Measurements from ENCODE around the gene RBM38. TPM values are rescaled to one million over a fixed set of nuclear protein-coding genes. Genes with fewer than 3 reads are reported as not detected.
A peak's percentile ranks its signal among the peaks of the same experiment; 100 is the strongest.

The RBM38 gene
- total RNA-seq, 4 donors from 2014 or later: 67.6 to 203 (median 139) TPM

DNA sequence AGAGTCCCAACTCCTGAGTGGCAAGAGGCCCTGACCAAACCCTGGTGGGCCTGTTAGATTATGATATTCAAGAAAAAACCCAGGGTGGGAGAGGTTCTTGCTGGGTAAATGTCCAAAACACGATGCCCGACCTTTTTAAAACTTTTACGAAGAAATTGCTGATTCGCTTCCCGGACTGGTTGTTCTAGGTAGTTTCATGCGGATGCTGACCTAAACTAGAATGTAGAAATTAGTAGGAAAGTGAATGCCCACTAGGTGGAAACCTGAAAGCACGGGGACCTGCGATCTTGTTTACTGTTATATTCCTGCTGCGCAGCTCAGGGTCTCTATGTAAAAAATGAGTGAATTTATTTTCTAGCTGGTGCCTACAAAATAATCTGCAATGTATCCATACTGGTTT lies 37.8 kb upstream of the RBM38 start:
- Histone ChIP-seq H3K9me3 (no peaks in the 10 kb centered on the region), H3K27ac (replicated peaks in 1 of 4) (no peak overlapping the region), H3K36me3 (peaks cover 0 to 29% (median 11%) of the 10 kb centered on the region in 4 donors), H3K27me3 (peaks cover 0 to 1% (median 0%) of the 10 kb centered on the region in 4 donors), H3K4me3 (no peak overlapping the region), H3K4me1 (peaks cover 9 to 25% (median 17%) of the 10 kb centered on the region in 4 donors)
- TF ChIP-seq, protein P1, sequence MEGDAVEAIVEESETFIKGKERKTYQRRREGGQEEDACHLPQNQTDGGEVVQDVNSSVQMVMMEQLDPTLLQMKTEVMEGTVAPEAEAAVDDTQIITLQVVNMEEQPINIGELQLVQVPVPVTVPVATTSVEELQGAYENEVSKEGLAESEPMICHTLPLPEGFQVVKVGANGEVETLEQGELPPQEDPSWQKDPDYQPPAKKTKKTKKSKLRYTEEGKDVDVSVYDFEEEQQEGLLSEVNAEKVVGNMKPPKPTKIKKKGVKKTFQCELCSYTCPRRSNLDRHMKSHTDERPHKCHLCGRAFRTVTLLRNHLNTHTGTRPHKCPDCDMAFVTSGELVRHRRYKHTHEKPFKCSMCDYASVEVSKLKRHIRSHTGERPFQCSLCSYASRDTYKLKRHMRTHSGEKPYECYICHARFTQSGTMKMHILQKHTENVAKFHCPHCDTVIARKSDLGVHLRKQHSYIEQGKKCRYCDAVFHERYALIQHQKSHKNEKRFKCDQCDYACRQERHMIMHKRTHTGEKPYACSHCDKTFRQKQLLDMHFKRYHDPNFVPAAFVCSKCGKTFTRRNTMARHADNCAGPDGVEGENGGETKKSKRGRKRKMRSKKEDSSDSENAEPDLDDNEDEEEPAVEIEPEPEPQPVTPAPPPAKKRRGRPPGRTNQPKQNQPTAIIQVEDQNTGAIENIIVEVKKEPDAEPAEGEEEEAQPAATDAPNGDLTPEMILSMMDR (IDR thresholded peaks at IDR 0.05): no peak
- TF ChIP-seq EP300 (IDR thresholded peaks at IDR 0.05) (no peak), POLR2A (IDR thresholded peaks at IDR 0.05; ENCODE audit: low read depth) (no peak), POLR2AphosphoS5 (IDR thresholded peaks at IDR 0.05) (no peak)
- intact Hi-C loops (cut with DNase I): no loop called here
- 90% methylated on average over 9 of the region's 9 CpGs for WGBS
- DNase-seq (ENCODE audit: extremely low spot score): no peak

DNA sequence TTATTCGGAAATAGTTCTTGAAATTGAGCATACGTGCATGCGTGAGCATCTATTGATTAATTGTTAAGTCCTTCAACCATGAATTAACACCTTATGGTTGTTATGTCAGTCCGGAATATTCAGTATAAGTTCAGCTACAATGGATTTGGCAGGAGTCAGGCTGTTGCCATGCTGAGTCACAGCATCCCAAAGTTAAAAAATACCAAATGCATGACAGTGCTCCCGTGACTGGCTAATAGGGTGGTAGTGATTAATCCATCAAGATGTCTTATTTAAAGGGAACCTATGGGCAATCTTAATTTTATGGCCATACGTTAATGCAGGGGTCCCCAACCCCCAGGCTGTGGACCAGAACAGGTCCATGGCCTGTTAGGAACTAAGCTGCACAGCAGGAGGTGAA lies 29.7 kb upstream of the RBM38 start:
- intact Hi-C loops (cut with DNase I): no loop called here
- Histone ChIP-seq H3K9me3 (no peaks in the 10 kb centered on the region), H3K27ac (replicated peaks in 1 of 4) (peak overlapping the region in 1 of 4 donors; percentile 2), H3K4me3 (no peak overlapping the region), H3K27me3 (no peaks in the 10 kb centered on the region), H3K36me3 (peaks cover 27 to 55% (median 39%) of the 10 kb centered on the region in 4 donors), H3K4me1 (peaks cover 0 to 9% (median 8%) of the 10 kb centered on the region in 4 donors)
- TF ChIP-seq POLR2AphosphoS5 (IDR thresholded peaks at IDR 0.05): peak in 1 of 2 donors; percentile 9
- no peak for TF ChIP-seq EP300 (IDR thresholded peaks at IDR 0.05)
- TF ChIP-seq POLR2A (IDR thresholded peaks at IDR 0.05; ENCODE audit: low read depth): no peak
- TF ChIP-seq, protein P1 (IDR thresholded peaks at IDR 0.05): no peak
- peak; percentile 42 for DNase-seq (ENCODE audit: extremely low spot score)
- 77% methylated on average over 5 of the region's 6 CpGs for WGBS

DNA sequence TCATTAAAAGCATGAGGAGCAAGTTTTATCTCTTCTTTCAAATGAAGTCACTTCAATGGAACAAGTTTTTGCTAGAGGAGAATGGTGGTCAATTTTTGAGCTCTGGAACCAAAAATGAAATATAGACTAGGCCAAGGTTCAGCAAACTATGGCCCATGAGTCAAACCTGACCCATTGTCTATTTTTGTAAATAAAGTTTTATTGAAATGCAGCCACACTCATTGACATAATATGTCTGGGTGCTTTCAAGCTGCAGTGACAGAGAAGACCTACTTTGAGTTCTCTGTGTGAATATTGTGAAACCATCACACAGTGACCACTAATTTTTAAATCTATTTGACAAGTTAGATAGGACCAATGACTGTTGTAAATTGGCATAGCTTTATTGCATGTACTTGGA lies 26.7 kb upstream of the RBM38 start:
- H3K4me3 ChIP-seq: no peak overlapping the region
- TF ChIP-seq POLR2A (IDR thresholded peaks at IDR 0.05; ENCODE audit: low read depth): no peak
- no peak for TF ChIP-seq POLR2AphosphoS5 (IDR thresholded peaks at IDR 0.05)
- TF ChIP-seq EP300 (IDR thresholded peaks at IDR 0.05): no peak
- TF ChIP-seq, protein P1 (IDR thresholded peaks at IDR 0.05): no peak
- intact Hi-C loops (cut with DNase I): no loop called here
- H3K4me1 ChIP-seq: peaks cover 0 to 9% (median 8%) of the 10 kb centered on the region in 4 donors
- peaks cover 55 to 84% (median 67%) of the 10 kb centered on the region in 4 donors for H3K36me3 ChIP-seq
- H3K9me3 ChIP-seq: no peaks in the 10 kb centered on the region
- no peak for DNase-seq (ENCODE audit: extremely low spot score)
- H3K27ac ChIP-seq (replicated peaks in 1 of 4): no peak overlapping the region
- no peaks in the 10 kb centered on the region for H3K27me3 ChIP-seq

DNA sequence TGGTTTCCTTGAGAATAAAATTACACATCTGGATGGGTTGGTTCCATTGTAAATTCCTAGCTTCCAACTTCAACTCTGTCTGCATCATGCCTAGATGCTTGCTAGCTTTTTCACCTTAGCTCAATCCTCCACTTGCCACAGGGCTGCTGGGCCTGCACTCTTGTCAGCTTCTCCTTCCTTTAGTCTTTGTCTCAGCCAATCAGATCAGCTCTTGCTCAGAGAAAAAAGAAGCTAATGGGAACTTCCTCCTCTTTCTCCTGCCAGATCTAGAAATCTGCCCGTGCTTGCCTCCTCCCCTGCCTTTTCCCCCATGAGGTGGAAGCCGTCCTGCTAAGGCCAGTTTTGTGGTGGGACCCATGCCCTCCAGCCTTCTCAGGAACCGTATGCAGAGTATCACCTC lies 21.6 kb upstream of the RBM38 start:
- H3K27ac ChIP-seq (replicated peaks in 1 of 4): no peak overlapping the region
- H3K36me3 ChIP-seq: peaks cover 76 to 100% (median 94%) of the 10 kb centered on the region in 4 donors
- H3K27me3 ChIP-seq: no peaks in the 10 kb centered on the region
- intact Hi-C loops (cut with DNase I): no loop called here
- TF ChIP-seq EP300 (IDR thresholded peaks at IDR 0.05) (no peak), POLR2AphosphoS5 (IDR thresholded peaks at IDR 0.05) (no peak), POLR2A (IDR thresholded peaks at IDR 0.05; ENCODE audit: low read depth) (no peak)
- TF ChIP-seq, protein P1 (IDR thresholded peaks at IDR 0.05): no peak
- 70% methylated on average over 3 of the region's 3 CpGs for WGBS
- H3K9me3 ChIP-seq: no peaks in the 10 kb centered on the region
- H3K4me1 ChIP-seq: peaks cover 3 to 6% (median 5%) of the 10 kb centered on the region in 4 donors
- no peak for DNase-seq (ENCODE audit: extremely low spot score)
- no peak overlapping the region for H3K4me3 ChIP-seq

DNA sequence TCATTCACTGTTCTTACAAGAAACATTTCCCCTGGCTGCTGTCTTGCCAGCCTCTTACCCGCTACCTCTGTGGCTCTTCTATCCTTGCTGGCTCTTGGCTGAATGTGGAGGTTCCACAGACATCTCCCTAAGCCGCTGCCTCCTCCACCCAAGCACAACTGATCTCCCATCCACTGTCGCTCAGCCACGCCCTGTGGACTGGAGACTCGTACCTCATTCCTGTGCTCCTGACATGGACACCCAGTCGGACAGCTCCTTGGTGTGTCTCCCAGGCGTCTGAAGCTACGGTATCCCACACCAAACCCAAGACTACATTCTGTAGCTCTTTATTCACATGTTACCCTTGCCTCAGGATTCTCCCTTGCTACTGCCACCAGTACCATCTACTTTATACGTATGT lies 20.9 kb upstream of the RBM38 start:
- peaks cover 83 to 100% (median 97%) of the 10 kb centered on the region in 4 donors for H3K36me3 ChIP-seq

More for the DNA sequence above, 20.9 kb upstream of the RBM38 start:
- H3K27me3 ChIP-seq: no peaks in the 10 kb centered on the region
- WGBS: 86% methylated on average over 9 of the region's 9 CpGs
- H3K9me3 ChIP-seq: no peaks in the 10 kb centered on the region
- H3K4me3 ChIP-seq: no peak overlapping the region
- DNase-seq (ENCODE audit: extremely low spot score): no peak
- H3K27ac ChIP-seq (replicated peaks in 1 of 4): no peak overlapping the region
- H3K4me1 ChIP-seq: peaks cover 3 to 12% (median 7%) of the 10 kb centered on the region in 4 donors
- TF ChIP-seq POLR2AphosphoS5 (IDR thresholded peaks at IDR 0.05): no peak
- TF ChIP-seq, protein P1 (IDR thresholded peaks at IDR 0.05): no peak
- TF ChIP-seq POLR2A (IDR thresholded peaks at IDR 0.05; ENCODE audit: low read depth): no peak
- no peak for TF ChIP-seq EP300 (IDR thresholded peaks at IDR 0.05)
- intact Hi-C loops (cut with DNase I): no loop called here

Data from esophagus muscularis mucosa (tissue), 4 donors.